Body of pancreas (tissue), 4 donors: ENCODE data around the gene ADAMTS1.

Experiments
- CTCF ChIP-seq, 7 experiments: fragments of 450-650 bp in 4 of 7; fragments of 200-600 bp in 3 of 7; sonication (generic) in 3 of 7; IDR thresholded peaks; one replicate each; pipeline ENCODE4 v1.5.1; 2016 to 2019; ENCODE audit warnings: antibody characterized with exemption in 7 of 7
- POLR2A ChIP-seq, 3 donors: fragments of 450-650 bp; IDR thresholded peaks; one replicate each; pipeline ENCODE4 v1.6.1; 2016; ENCODE audit warnings: antibody characterized with exemption in 3 of 3, mild to moderate bottlenecking in 2 of 3

- TF ChIP-seq CTCF (IDR thresholded peaks at IDR 0.05) (no peak), POLR2A (IDR thresholded peaks at IDR 0.05) (no peak)
Observed at GRCh38 chr21:26840912-26841311, 4.3 kb downstream of the ADAMTS1 start.
